Measurements from ENCODE around the gene APOL1. TPM values are rescaled to one million over a fixed set of nuclear protein-coding genes. Genes with fewer than 3 reads are reported as not detected.
"Not testable (repeated sequence)": the region's sequence is repeated elsewhere in the genome, so short reads cannot be mapped to it uniquely, and the experiment has no call there.

Gene APOL1
- total and polyA plus RNA-seq, 2 donors (not counting 1 experiment from before 2014, with no cell fraction given), result 40.0 to 80.3 TPM

DNA sequence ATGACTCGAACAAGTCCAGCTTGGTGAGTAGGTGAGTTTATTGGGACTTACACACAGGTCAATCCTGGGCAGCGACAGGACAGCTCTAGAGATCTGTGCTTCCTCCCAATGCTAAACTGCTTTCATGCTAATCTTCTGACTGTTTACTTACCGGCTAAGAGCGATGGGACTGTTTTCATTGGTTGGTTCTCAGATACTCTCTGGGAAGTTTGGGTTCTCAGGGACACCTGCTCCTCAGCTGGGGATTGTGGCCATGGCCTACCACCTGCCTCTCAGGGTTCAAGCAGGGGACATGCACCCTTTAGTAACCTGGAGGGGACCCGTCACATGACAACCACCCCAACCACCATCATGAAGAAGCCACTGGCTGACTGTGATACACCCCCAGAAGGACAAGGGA, 26.7 kb upstream of the APOL1 start:
- Histone ChIP-seq H3K27ac (ENCODE audit: insufficient read depth, low read length) (no peak overlapping the region), H3K27me3 (ENCODE audit: control insufficient read depth, insufficient read depth, low read length) (peaks cover 2% of the 10 kb centered on the region), H3K79me2 (ENCODE audit: control insufficient read depth, insufficient read depth, low read length) (no peaks in the 10 kb centered on the region), H3K9me3 (ENCODE audit: control insufficient read depth, insufficient read depth, low read depth, low read length) (no peaks in the 10 kb centered on the region), H3K4me2 (ENCODE audit: extremely low read depth, insufficient read depth, low read length) (no peak overlapping the region), H3K9ac (ENCODE audit: insufficient read depth, low read length) (no peak overlapping the region), H3K36me3 (ENCODE audit: control insufficient read depth, insufficient read depth, low read length) (peaks cover 6% of the 10 kb centered on the region), H2AFZ (ENCODE audit: low read length) (no peak overlapping the region), H3K4me1 (ENCODE audit: control insufficient read depth, extremely low read depth, insufficient read depth, low read length) (no peaks in the 10 kb centered on the region), H4K20me1 (ENCODE audit: control insufficient read depth, extremely low read depth, insufficient read depth, low read length) (no peaks in the 10 kb centered on the region), H3K4me3 (replicated peaks in 1 of 4; ENCODE audit: control extremely low read depth in 1 of 4, insufficient read depth in 1 of 4, low read depth in 3 of 4, low read length in 4 of 4) (no peak overlapping the region)
- no peak for TF ChIP-seq EZH2 (IDR thresholded peaks at IDR 0.05; ENCODE audit: low read length, missing control alignments)
- TF ChIP-seq, protein P1, sequence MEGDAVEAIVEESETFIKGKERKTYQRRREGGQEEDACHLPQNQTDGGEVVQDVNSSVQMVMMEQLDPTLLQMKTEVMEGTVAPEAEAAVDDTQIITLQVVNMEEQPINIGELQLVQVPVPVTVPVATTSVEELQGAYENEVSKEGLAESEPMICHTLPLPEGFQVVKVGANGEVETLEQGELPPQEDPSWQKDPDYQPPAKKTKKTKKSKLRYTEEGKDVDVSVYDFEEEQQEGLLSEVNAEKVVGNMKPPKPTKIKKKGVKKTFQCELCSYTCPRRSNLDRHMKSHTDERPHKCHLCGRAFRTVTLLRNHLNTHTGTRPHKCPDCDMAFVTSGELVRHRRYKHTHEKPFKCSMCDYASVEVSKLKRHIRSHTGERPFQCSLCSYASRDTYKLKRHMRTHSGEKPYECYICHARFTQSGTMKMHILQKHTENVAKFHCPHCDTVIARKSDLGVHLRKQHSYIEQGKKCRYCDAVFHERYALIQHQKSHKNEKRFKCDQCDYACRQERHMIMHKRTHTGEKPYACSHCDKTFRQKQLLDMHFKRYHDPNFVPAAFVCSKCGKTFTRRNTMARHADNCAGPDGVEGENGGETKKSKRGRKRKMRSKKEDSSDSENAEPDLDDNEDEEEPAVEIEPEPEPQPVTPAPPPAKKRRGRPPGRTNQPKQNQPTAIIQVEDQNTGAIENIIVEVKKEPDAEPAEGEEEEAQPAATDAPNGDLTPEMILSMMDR (conservative IDR thresholded peaks at IDR 0.05 in 1 of 2, IDR thresholded peaks at IDR 0.05 in 1 of 2; ENCODE audit: low read depth in 1 of 2, low read length in 2 of 2), result no peak
- DNase-seq (ENCODE audit: low read depth in 2 of 2), result no peak

DNA sequence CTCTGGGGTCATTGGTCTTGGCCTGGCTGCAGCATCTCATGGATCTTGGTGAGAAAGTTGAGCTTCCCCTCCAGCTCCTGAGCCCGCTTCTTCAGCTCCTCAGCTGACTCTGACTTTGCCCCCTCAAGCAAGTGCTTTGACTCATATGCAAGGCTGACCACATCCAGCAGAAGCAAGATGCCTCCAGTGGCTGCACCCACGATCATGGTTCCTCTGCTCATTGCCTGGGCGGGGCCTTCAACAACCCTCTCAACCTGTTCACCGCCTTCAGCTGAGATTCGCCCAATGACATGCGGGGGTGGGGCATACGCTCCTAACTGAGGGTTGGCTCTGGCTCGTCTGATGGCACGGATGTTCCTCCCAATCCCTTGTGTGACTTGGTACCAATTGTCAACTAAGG, 25.5 kb upstream of the APOL1 start:
- H3K27ac ChIP-seq (ENCODE audit: insufficient read depth, low read length), result no peak overlapping the region
- no peak overlapping the region for H2AFZ ChIP-seq (ENCODE audit: low read length)
- DNase-seq (ENCODE audit: low read depth in 2 of 2), result no peak
- no peaks in the 10 kb centered on the region for H4K20me1 ChIP-seq (ENCODE audit: control insufficient read depth, extremely low read depth, insufficient read depth, low read length)
- no peaks in the 10 kb centered on the region for H3K4me1 ChIP-seq (ENCODE audit: control insufficient read depth, extremely low read depth, insufficient read depth, low read length)
- no peak overlapping the region for H3K9ac ChIP-seq (ENCODE audit: insufficient read depth, low read length)
- H3K4me2 ChIP-seq (ENCODE audit: extremely low read depth, insufficient read depth, low read length), result no peak overlapping the region
- peaks cover 2% of the 10 kb centered on the region for H3K27me3 ChIP-seq (ENCODE audit: control insufficient read depth, insufficient read depth, low read length)
- TF ChIP-seq, protein P1 (conservative IDR thresholded peaks at IDR 0.05 in 1 of 2, IDR thresholded peaks at IDR 0.05 in 1 of 2; ENCODE audit: low read depth in 1 of 2, low read length in 2 of 2), result no peak
- no peak for TF ChIP-seq EZH2 (IDR thresholded peaks at IDR 0.05; ENCODE audit: low read length, missing control alignments)
- H3K79me2 ChIP-seq (ENCODE audit: control insufficient read depth, insufficient read depth, low read length), result no peaks in the 10 kb centered on the region
- H3K4me3 ChIP-seq (replicated peaks in 1 of 4; ENCODE audit: control extremely low read depth in 1 of 4, insufficient read depth in 1 of 4, low read depth in 3 of 4, low read length in 4 of 4), result no peak overlapping the region
- H3K9me3 ChIP-seq (ENCODE audit: control insufficient read depth, insufficient read depth, low read depth, low read length), result no peaks in the 10 kb centered on the region
- peaks cover 8% of the 10 kb centered on the region for H3K36me3 ChIP-seq (ENCODE audit: control insufficient read depth, insufficient read depth, low read length)

DNA sequence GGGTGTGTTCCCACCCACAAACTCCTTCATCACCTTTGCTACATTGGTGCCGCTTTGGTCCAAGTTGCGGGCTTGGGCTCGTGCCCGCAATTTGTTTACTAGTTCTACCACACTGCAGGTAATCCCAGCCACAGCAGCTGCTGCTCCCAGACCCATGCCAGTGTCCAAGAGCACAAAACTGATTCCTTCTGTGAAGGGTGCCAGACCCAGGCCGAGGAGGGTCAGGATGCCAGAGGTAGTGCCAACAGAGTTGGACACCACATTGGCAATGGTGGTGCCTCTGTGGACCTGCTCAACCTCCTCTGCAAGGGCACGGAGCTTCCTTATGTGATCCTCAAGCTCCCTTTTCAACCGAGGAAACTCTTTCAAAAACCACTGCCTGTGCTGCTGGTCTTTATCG, 25.1 kb upstream of the APOL1 start:
- no peak overlapping the region for H2AFZ ChIP-seq (ENCODE audit: low read length)
- peaks cover 8% of the 10 kb centered on the region for H3K36me3 ChIP-seq (ENCODE audit: control insufficient read depth, insufficient read depth, low read length)

DNA sequence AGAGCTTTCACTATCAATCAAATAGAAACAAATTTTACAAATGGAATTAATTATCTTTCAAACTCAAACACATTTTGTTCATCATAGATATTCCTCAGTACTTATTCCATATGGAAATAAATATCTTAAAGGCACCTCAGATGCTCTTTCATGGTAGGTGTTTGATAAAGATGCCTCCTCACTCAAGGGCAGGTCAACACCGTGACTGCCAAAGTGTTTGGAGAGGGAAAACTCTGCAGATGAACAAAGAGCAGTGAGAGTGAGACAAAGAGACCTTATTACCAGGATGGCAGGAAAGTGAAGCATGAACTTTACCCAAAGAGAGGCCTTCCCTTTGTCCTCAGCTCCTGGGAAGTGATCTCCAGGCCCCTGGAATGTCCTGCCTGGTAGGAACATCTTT, 24.6 kb upstream of the APOL1 start:
- not testable (repeated sequence) for H3K9ac ChIP-seq (ENCODE audit: insufficient read depth, low read length); H4K20me1 ChIP-seq (ENCODE audit: control insufficient read depth, extremely low read depth, insufficient read depth, low read length); H3K4me2 ChIP-seq (ENCODE audit: extremely low read depth, insufficient read depth, low read length); H3K4me1 ChIP-seq (ENCODE audit: control insufficient read depth, extremely low read depth, insufficient read depth, low read length); H3K79me2 ChIP-seq (ENCODE audit: control insufficient read depth, insufficient read depth, low read length); H3K9me3 ChIP-seq (ENCODE audit: control insufficient read depth, insufficient read depth, low read depth, low read length); DNase-seq (ENCODE audit: low read depth in 2 of 2); H3K27ac ChIP-seq (ENCODE audit: insufficient read depth, low read length); H3K4me3 ChIP-seq (replicated peaks in 1 of 4; ENCODE audit: control extremely low read depth in 1 of 4, insufficient read depth in 1 of 4, low read depth in 3 of 4, low read length in 4 of 4); H3K27me3 ChIP-seq (ENCODE audit: control insufficient read depth, insufficient read depth, low read length); H2AFZ ChIP-seq (ENCODE audit: low read length)
- H3K36me3 ChIP-seq (ENCODE audit: control insufficient read depth, insufficient read depth, low read length), result peaks cover 10% of the 10 kb centered on the region

More for the DNA sequence above, 25.1 kb upstream of the APOL1 start:
- no peaks in the 10 kb centered on the region for H4K20me1 ChIP-seq (ENCODE audit: control insufficient read depth, extremely low read depth, insufficient read depth, low read length)
- DNase-seq (ENCODE audit: low read depth in 2 of 2), result no peak
- no peak overlapping the region for H3K9ac ChIP-seq (ENCODE audit: insufficient read depth, low read length)
- no peak overlapping the region for H3K4me3 ChIP-seq (replicated peaks in 1 of 4; ENCODE audit: control extremely low read depth in 1 of 4, insufficient read depth in 1 of 4, low read depth in 3 of 4, low read length in 4 of 4)
- no peaks in the 10 kb centered on the region for H3K9me3 ChIP-seq (ENCODE audit: control insufficient read depth, insufficient read depth, low read depth, low read length)
- TF ChIP-seq, protein P1 (conservative IDR thresholded peaks at IDR 0.05 in 1 of 2, IDR thresholded peaks at IDR 0.05 in 1 of 2; ENCODE audit: low read depth in 1 of 2, low read length in 2 of 2), result no peak
- no peak for TF ChIP-seq EZH2 (IDR thresholded peaks at IDR 0.05; ENCODE audit: low read length, missing control alignments)
- no peaks in the 10 kb centered on the region for H3K79me2 ChIP-seq (ENCODE audit: control insufficient read depth, insufficient read depth, low read length)
- H3K27ac ChIP-seq (ENCODE audit: insufficient read depth, low read length), result no peak overlapping the region
- H3K4me1 ChIP-seq (ENCODE audit: control insufficient read depth, extremely low read depth, insufficient read depth, low read length), result no peaks in the 10 kb centered on the region
- no peak overlapping the region for H3K4me2 ChIP-seq (ENCODE audit: extremely low read depth, insufficient read depth, low read length)
- no peaks in the 10 kb centered on the region for H3K27me3 ChIP-seq (ENCODE audit: control insufficient read depth, insufficient read depth, low read length)
